HL-60 (cell line): Measurements from ENCODE around the gene PUM1.

ENCODE experiments used
- DNase-seq, 2 experiments: peaks; one replicate each; pipeline ENCODE4 v3.0.0-alpha.2; 2010 to 2020; ENCODE audit warnings: low read depth in 1 of 2, low spot score in 1 of 2
- H3K27ac ChIP-seq: fragments of 250-450 bp; sonication (Bioruptor Pico); replicated peaks from 2 replicates; pipeline ENCODE4 v1.5.1; 2020; ENCODE audit warnings: mild to moderate bottlenecking, moderate library complexity
- H3K27me3 ChIP-seq: fragments of 250-450 bp; sonication (Bioruptor Pico); 2 replicates; pipeline ENCODE4 v1.5.1; 2021; ENCODE audit warnings: mild to moderate bottlenecking, moderate library complexity; ENCODE audit not compliant: insufficient read depth, poor library complexity, severe bottlenecking
- H3K4me3 ChIP-seq: replicated peaks from 2 replicates; pipeline ENCODE4 v1.5.1; 2011; ENCODE audit warnings: mild to moderate bottlenecking, control low read depth, low read length; ENCODE audit not compliant: insufficient read depth
- CTCF ChIP-seq: IDR thresholded peaks from one replicate; pipeline ENCODE4 v1.5.1; 2011; ENCODE audit warnings: low read length, control low read depth, inconsistent platforms; ENCODE audit not compliant: insufficient read depth
- GABPA ChIP-seq: IDR thresholded peaks from 2 replicates; pipeline ENCODE4 v1.6.1; 2012; ENCODE audit warnings: low read depth
- POLR2AphosphoS5 ChIP-seq: IDR thresholded peaks from 2 replicates; pipeline ENCODE4 v1.6.1; 2012; ENCODE audit warnings: low read depth
- SPI1 ChIP-seq: IDR thresholded peaks from 2 replicates; pipeline ENCODE4 v1.6.1; 2012; ENCODE audit warnings: low read depth, mild to moderate bottlenecking, borderline replicate concordance
- TF ChIP-seq, protein P1 (sequence below): IDR thresholded peaks from 2 replicates; pipeline ENCODE4 v1.6.1; 2012; ENCODE audit warnings: low read depth; ENCODE audit not compliant: insufficient replicate concordance

Gene PUM1

DNA sequence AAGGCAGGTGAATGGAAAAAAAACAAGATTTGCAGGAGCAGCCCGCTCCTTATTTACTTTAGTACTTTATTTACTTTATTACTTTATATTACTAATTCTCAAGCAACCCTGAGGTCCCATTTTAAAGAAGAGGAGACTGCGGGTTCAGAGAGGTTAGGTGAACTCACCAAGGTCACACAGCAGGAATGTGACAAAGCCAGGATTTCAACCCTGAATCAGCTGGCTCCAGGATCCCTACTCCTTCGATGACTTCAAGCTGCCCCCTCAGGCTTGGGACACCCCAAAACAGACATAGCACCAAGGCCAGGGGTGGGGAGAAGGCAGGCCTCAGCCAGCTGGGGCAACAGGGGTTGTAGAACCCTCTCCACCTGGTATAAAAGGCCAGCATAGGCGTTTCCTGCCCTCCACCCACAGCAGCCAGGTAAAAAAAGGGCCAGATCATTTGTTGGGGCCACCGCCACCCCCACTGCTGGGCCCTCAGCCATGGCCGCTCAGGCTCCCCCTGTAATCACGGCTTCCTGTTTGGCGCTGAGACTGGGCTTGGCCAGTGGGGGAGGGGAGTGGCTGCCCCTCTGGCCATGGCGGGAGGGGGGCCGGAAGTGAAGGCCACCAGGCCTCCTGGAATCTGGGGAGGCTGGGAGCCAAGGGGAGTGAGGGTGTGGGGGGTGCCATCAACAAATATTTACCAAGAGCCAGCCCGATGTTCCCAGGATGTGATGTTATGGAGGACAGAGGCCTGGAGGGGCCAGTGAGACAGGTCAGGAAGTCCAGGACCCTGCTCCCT, 163.5 kb downstream of the PUM1 start:
- TF ChIP-seq POLR2AphosphoS5: no peak
- TF ChIP-seq GABPA: no peak
- TF ChIP-seq, protein P1, sequence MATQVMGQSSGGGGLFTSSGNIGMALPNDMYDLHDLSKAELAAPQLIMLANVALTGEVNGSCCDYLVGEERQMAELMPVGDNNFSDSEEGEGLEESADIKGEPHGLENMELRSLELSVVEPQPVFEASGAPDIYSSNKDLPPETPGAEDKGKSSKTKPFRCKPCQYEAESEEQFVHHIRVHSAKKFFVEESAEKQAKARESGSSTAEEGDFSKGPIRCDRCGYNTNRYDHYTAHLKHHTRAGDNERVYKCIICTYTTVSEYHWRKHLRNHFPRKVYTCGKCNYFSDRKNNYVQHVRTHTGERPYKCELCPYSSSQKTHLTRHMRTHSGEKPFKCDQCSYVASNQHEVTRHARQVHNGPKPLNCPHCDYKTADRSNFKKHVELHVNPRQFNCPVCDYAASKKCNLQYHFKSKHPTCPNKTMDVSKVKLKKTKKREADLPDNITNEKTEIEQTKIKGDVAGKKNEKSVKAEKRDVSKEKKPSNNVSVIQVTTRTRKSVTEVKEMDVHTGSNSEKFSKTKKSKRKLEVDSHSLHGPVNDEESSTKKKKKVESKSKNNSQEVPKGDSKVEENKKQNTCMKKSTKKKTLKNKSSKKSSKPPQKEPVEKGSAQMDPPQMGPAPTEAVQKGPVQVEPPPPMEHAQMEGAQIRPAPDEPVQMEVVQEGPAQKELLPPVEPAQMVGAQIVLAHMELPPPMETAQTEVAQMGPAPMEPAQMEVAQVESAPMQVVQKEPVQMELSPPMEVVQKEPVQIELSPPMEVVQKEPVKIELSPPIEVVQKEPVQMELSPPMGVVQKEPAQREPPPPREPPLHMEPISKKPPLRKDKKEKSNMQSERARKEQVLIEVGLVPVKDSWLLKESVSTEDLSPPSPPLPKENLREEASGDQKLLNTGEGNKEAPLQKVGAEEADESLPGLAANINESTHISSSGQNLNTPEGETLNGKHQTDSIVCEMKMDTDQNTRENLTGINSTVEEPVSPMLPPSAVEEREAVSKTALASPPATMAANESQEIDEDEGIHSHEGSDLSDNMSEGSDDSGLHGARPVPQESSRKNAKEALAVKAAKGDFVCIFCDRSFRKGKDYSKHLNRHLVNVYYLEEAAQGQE: no peak
- no peak for TF ChIP-seq SPI1
- no peak for TF ChIP-seq CTCF
- H3K27me3 ChIP-seq: peaks cover 33% of the 10 kb centered on the region
- no peak overlapping the region for H3K27ac ChIP-seq
- no peak for DNase-seq
- no peak overlapping the region for H3K4me3 ChIP-seq

DNA sequence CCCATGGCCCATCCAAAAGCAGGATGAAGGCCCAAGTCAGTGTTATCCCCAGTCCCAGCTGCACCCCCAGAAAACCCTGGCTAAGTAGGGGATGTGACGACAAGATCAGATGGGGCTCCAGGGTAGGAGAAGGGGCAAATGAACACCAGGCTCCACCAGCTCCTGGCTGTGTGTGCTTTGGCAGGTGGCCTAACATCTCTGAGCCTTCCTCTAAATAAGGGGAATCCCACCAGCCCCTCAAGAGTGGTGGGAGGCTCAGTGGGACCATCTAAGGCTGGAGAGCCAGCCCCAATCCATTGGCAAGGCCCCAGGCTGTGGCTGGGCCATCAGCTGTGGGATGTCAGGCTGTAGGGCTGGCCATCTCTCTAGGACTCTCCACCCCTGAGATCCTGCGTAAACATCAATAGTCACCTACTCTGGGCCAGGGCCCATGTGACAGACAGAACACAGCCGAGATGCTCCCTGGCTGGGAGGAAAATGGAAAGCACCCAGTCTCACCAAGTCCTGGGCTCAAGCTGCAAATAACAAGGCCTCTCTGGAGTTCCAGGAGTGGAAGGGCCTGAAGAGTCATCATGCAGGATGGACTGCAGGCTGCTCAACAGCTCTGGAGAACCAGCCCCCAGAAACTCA, 164.5 kb downstream of the PUM1 start:
- TF ChIP-seq, protein P1: no peak
- TF ChIP-seq POLR2AphosphoS5: no peak
- no peak for TF ChIP-seq CTCF
- no peak for TF ChIP-seq SPI1
- TF ChIP-seq GABPA: no peak
- H3K27me3 ChIP-seq: peaks cover 24% of the 10 kb centered on the region
- H3K27ac ChIP-seq: no peak overlapping the region

DNA sequence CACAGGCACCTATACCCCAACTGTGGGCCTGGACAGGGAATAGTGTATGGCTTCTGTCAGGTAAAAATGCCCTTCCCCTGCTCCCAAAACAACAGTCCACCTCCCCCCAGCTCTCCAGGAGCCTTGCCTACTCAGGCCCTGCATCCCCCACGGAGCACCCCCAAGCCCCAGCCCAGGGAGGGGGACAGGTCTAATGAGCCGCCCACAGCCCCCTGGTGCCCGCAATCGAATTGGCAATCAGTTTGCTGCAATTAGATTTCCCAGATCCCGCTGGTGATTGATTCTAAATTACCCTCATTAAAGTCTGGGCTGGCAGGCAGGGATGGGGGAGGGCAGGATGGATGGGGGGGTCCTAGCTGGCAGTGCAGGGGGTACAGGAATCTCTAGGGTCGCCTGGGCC, 165.0 kb downstream of the PUM1 start:
- Histone ChIP-seq H3K4me3 (no peak overlapping the region), H3K27me3 (peaks cover 25% of the 10 kb centered on the region), H3K27ac (no peak overlapping the region)
- DNase-seq: no peak
- no peak for TF ChIP-seq CTCF
- TF ChIP-seq GABPA: no peak
- no peak for TF ChIP-seq SPI1
- TF ChIP-seq, protein P1: no peak
- no peak for TF ChIP-seq POLR2AphosphoS5

More for the DNA sequence above, 164.5 kb downstream of the PUM1 start:
- DNase-seq: no peak
- H3K4me3 ChIP-seq: no peak overlapping the region
